Measurements from ENCODE around the gene PIGQ. TPM values are rescaled to one million over a fixed set of nuclear protein-coding genes. Genes with fewer than 3 reads are reported as not detected.

PIGQ gene
- total RNA-seq, 4 donors from 2014 or later = 15.9 to 24.0 (median 20.4) TPM

- peaks cover 0 to 13% (median 0%) of the 10 kb centered on the region in 3 donors for H3K4me1 ChIP-seq
- H3K4me3 ChIP-seq = no peak overlapping the region
- TF ChIP-seq, protein P1, sequence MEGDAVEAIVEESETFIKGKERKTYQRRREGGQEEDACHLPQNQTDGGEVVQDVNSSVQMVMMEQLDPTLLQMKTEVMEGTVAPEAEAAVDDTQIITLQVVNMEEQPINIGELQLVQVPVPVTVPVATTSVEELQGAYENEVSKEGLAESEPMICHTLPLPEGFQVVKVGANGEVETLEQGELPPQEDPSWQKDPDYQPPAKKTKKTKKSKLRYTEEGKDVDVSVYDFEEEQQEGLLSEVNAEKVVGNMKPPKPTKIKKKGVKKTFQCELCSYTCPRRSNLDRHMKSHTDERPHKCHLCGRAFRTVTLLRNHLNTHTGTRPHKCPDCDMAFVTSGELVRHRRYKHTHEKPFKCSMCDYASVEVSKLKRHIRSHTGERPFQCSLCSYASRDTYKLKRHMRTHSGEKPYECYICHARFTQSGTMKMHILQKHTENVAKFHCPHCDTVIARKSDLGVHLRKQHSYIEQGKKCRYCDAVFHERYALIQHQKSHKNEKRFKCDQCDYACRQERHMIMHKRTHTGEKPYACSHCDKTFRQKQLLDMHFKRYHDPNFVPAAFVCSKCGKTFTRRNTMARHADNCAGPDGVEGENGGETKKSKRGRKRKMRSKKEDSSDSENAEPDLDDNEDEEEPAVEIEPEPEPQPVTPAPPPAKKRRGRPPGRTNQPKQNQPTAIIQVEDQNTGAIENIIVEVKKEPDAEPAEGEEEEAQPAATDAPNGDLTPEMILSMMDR (IDR thresholded peaks at IDR 0.05) = no peak
- TF ChIP-seq POLR2A (IDR thresholded peaks at IDR 0.05) = no peak
- intact Hi-C loops (cut with DNase I) = no loop called here
- no peak overlapping the region for H3K27ac ChIP-seq
- peaks cover 6 to 53% (median 7%) of the 10 kb centered on the region in 3 donors for H3K36me3 ChIP-seq
- 65 to 77% methylated on average over 5 to 7 of the region's 8 CpGs for WGBS, 2 donors
- no peaks in the 10 kb centered on the region for H3K9me3 ChIP-seq
- no peak for DNase-seq
- no peaks in the 10 kb centered on the region for H3K27me3 ChIP-seq
These were observed 7.0 kb downstream of the PIGQ start for GRCh38 chr16:576823-577201.

DNA sequence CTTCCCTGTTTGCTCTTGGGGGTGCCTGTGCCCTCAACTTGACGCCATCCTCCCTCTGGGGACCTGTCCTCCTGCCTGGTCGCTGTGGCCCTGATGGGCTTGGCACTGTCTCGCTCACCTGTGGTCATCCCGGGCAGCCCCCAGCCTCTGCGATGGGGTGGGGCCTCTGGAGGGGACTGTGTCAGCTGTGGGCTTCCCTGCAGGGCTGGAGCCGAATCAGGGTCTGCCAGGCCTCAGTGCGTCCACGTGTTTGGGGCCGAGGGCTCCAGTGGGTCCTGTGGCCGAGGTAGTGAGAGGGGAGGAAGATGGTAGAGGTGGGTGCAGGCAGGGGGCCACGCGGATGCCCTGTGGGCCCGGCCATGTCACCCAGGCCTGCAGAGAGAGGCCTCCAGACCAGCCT is 8.0 kb downstream of the PIGQ start:
- intact Hi-C loops (cut with DNase I) = no loop called here

DNA sequence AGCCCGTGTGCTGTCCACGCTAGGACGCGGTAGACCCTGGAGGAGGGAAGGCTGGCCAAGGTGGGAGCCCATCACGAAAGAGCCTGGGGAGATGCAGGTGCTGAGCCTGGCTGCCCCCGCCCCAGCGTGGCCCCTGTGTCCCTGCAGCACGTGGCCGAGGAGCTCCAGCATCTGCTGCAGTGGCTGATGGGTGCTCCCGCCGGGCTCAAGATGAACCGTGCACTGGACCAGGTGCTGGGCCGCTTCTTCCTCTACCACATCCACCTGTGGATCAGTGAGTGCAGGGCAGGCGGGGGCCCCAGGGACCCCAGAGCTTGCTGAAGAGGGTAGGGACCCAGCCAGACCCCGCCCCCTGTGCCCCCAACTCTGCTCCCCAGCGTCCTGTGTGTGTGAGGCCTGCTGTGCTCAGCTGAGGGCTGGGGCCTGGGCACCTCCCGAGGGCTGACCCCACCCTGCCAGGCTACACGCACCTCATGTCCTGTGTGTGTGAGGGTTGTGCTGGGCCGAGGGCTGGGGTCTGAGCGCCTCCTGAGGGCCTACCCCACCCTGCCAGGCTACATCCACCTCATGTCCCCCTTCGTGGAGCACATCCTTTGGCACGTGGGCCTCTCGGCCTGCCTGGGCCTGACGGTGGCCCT is 8.6 kb downstream of the PIGQ start:
- Histone ChIP-seq H3K4me1 (peaks cover 0 to 10% (median under 1%) of the 10 kb centered on the region in 3 donors), H3K4me3 (no peak overlapping the region), H3K9me3 (no peaks in the 10 kb centered on the region), H3K36me3 (peaks cover 6 to 42% (median 7%) of the 10 kb centered on the region in 3 donors), H3K27me3 (no peaks in the 10 kb centered on the region), H3K27ac (no peak overlapping the region)
- TF ChIP-seq, protein P1 (IDR thresholded peaks at IDR 0.05) = no peak
- no peak for TF ChIP-seq POLR2A (IDR thresholded peaks at IDR 0.05)
- no peak for DNase-seq
- intact Hi-C loops (cut with DNase I) = no loop called here
- WGBS, 2 donors = 60 to 82% methylated on average over 2 to 6 of the region's 24 CpGs

More for the DNA sequence above, 8.0 kb downstream of the PIGQ start:
- no peak for DNase-seq
- Histone ChIP-seq H3K36me3 (peaks cover 6 to 43% (median 7%) of the 10 kb centered on the region in 3 donors), H3K4me1 (peaks cover 0 to 10% (median 0%) of the 10 kb centered on the region in 3 donors), H3K27me3 (no peaks in the 10 kb centered on the region), H3K9me3 (no peaks in the 10 kb centered on the region), H3K27ac (no peak overlapping the region), H3K4me3 (no peak overlapping the region)
- WGBS, 2 donors = 83 to 100% methylated on average over 1 of the region's 13 CpGs
- TF ChIP-seq, protein P1 (IDR thresholded peaks at IDR 0.05) = no peak
- no peak for TF ChIP-seq POLR2A (IDR thresholded peaks at IDR 0.05)

GRCh38 chr16:578870-579405 is 9.2 kb downstream of the PIGQ start:
- WGBS, 2 donors = 45 to 83% methylated on average over 2 to 4 of the region's 34 CpGs
- DNase-seq = no peak
- H3K4me1 ChIP-seq = peaks cover 0 to 16% (median 5%) of the 10 kb centered on the region in 3 donors
- H3K4me3 ChIP-seq = peak overlapping the region in 1 of 4 donors; percentile 35
- no peaks in the 10 kb centered on the region for H3K9me3 ChIP-seq
- no peak for TF ChIP-seq POLR2A (IDR thresholded peaks at IDR 0.05)
- TF ChIP-seq, protein P1 (IDR thresholded peaks at IDR 0.05) = peak; percentile 70 to 94 (median 86)
- peaks cover 6 to 38% (median 7%) of the 10 kb centered on the region in 3 donors for H3K36me3 ChIP-seq
- no peaks in the 10 kb centered on the region for H3K27me3 ChIP-seq
- intact Hi-C loops (cut with DNase I) = no loop called here
- H3K27ac ChIP-seq = peak overlapping the region in 1 of 4 donors; percentile 19
